Fibroblast of skin of right quadriceps (primary cell): Measurements from ENCODE around the gene CTCF.

Experiments used
- DNase-seq: peaks from one replicate; pipeline ENCODE4 v3.0.0-alpha.2; 2013

The CTCF gene

DNA sequence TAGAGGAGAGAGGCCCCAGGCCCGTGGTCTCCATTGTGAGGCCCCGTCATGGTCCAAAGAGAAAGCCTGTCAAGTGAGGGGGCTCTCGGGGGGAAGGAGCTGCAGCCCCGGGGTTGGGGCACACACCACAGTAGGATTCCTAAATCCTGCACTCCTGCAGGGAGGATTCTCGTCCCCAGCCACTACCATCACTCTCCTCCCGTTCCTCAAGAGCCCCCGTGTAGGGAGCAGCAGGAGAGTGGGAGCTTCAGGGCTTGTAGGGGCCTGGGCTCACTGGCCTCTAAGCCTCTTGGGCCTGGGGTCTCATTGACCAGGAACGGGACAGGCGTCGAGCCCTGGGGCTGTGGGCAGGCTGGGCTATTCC lies 105.1 kb downstream of the CTCF start:
- no peak for DNase-seq

DNA sequence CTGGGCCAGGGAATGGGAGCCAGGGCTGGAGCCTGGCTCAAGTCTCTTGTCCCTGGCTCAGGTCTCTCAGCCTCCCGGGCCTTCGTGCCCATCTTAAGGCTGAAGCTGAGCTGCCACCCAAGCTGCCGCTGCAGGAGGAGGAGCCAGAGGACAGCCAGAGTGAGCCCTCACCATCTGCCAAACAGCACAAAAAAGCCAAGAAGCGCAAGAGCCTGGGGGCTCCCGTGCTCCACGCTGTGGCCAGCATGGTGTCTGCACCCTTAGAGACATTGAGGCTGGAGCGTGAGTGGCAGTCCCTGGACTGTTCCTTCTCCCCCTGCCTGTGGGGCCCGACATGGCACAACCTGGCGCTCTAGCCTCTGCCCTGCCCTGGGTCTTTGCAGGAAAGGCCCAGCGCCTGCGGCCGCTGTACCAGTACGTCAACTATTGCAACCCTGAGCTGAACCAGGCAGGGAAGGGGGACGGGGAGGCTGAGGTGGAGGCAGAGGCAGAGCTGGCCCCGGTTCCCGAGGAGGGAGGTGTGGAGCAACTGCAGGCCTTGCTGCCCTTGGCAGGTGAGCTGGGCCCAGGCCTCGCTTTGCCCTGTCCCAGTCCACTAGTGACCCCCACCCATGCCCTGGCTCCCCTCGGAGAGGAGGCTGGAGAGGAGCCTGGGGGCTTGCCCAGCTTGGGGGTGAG lies 105.6 kb downstream of the CTCF start:
- DNase-seq = peak; percentile 92

DNA sequence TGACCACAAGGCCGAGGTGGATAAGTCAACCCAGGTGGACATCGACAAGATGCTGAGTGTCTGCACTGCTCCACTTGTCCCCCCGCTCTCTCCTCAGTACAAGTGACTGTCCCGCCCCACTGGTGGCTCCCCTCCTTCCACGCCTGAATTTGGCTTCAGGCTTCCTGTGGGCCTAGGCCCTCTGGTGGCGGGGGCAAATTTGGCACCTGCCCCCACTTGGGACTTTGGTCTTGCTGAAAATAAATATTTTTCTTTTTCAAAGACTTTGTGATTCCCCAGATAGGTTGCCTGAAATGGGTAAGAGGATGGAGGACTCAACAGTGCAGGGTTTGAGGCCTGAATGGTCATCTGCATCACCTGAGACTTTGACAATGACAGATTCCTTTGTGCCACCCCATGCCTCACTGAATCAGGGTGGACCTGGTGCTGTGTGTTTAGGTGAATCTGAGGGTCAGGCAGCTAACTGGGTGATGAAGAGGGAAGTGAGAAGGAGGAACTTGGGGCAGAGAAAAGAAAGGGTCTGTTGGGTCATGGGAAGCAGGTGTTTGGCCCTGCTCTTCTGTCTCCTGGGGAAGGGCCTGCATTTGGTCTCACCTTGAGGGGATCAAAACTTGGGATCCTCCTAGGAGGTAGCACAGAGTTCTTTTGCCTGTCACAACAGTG lies 106.3 kb downstream of the CTCF start:
- no peak for DNase-seq

- no peak for DNase-seq
These were observed 107.3 kb downstream of the CTCF start for GRCh38 chr16:67669499-67670101.

DNA sequence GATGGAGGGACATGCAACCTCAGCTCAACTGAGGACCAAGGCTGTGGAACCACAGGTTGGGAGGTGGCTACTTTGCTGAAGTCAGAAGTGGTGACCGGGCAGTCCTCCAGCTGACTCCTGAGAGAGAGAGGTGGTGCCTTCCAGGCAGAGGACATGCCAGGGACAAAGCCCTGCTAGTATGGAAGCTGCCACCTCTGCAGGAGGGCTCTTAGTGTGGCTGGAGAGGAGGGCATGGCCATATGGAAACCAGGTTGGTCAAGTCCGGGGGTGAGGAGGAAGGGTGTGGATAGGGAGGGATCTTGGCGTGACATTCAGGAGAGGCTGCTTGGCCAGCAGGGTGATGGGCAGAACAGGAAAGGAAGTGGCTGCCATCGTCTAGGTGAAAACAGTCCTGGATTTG lies 110.0 kb downstream of the CTCF start:
- DNase-seq = no peak

GRCh38 chr16:67672739-67673662 lies 110.7 kb downstream of the CTCF start:
- peak; percentile 58 for DNase-seq

DNA sequence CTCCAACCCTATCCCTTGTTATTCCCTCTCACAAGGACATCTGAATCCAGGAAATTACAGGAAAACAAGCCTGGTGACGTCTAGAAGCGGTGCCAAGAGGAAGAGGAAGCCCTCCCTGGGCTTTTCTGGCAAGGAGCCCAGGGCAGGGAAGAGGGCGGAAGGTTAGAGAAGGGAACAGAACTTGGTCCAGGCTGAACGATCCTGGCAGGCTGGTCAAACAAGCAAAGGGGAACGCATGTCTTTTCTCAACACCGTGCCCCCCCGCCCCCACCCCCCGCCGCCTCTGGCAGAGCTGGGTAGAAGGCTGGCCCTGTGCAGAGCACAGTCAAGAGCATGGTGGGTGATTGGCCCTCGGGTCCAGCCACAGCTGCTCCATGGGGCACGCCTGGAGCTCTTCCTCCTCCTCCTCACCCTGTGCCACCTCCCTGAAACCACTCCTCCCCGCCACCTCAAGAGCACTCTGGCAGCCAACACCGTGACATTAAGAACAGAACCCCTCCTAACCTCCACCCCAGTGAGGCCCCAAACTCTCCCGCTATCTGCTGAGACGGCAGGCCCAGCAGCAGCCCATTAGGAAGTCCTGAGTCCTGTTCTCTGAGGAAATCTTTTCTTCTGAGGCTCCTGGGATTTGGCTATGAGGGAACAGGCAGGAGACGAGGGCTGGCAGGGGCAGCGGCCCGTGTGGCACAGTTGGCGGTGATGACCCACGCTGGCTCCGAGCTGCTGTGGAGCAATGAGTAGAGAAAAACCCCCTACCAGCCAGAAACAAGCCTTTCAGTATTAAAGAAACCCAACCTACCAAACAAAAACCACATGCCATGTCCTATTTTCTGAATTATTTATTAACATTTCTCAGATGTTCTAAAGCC lies 111.6 kb downstream of the CTCF start:
- peak; percentile 27 for DNase-seq

- no peak for DNase-seq
These were observed 112.7 kb downstream of the CTCF start for GRCh38 chr16:67674851-67675578.

DNA sequence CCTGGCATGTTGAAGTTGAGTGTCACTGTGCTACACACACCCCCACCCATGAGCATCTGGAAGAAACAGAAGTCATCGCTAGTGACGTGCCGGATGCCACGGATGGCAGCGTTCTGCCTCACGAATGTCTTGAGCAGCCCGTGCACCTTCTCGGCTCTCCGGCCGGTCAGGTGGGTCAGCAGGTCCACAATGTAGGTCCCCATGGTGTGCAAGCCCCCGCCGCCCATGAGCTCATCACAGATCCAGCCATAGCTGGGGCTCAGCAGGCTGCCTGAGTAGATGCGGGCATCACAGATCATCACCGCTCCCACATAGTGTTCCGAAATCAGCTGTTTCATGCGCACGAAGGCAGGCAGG lies 113.2 kb downstream of the CTCF start:
- DNase-seq = no peak

DNA sequence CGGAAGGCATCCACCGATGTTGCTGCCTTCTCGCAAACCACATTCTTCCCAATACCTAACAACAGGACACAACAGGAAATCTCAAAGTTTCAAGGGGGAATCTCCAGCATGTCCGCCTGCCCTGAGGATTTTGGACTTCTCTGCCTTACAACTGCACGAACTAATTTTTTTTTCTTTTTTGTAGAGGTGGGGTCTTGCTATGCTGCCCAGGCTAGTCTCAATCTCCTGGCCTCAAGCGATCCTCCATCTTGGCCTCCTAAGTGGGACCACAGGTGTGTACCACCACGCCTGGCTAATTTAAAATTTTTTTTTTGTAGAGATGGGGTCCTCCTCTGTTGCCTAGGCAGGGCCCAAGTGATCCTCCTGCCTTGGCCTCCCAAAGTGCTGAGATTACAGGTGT lies 113.7 kb downstream of the CTCF start:
- no peak for DNase-seq

DNA sequence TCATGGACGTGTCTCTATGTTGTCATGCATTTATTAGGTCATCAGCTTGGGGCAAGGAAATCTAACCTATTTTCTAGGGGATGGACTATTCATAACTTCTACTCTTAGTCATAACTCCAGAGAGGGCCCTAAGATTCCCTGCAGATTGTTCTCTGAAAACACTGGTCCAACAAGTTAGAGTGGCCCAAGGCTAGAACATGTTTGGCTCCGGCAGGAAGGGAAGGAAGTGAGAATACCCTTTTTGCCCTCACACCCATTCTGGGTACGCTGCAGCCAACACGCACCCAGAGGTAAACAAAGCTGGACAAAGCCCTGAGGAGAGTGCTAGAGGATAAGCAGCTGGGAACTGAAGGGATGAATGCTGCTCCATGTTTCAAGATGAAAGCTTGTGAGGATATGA lies 114.2 kb downstream of the CTCF start:
- no peak for DNase-seq

- no peak for DNase-seq
These were observed 114.6 kb downstream of the CTCF start for GRCh38 chr16:67676939-67677338.

- DNase-seq = no peak
These were observed 115.4 kb downstream of the CTCF start for GRCh38 chr16:67677712-67678111.

DNA sequence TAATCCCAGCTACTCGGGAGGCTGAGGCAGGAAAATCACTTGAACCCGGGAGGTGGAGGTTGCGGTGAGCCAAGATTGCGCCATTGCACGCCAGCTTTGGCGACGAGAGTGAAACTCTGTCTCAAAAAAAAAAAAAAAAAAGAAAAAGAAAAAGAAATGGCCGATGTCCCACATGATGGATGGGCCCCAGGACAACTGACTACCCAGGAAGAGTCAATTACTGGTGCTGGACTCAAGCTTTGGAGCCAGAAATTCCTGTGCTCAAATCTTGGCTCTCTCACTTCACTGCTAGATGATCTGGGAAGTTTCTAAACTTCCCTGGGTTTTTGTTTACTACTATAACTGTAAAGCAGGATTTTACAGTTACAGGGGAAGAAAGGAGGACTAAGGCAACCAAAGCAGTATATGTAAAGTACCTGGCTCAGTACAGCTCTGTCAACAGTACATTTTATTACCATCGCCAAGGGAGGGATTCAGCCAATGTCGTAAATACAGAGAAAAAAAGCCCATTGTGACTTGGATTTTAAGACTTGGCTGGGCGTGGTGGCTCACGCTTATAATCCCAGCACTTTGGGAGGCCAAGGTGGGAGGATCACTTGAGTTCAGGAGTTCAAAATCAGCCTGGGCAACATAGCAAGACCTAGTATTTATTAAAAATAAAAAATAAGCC lies 116.2 kb downstream of the CTCF start:
- no peak for DNase-seq

DNA sequence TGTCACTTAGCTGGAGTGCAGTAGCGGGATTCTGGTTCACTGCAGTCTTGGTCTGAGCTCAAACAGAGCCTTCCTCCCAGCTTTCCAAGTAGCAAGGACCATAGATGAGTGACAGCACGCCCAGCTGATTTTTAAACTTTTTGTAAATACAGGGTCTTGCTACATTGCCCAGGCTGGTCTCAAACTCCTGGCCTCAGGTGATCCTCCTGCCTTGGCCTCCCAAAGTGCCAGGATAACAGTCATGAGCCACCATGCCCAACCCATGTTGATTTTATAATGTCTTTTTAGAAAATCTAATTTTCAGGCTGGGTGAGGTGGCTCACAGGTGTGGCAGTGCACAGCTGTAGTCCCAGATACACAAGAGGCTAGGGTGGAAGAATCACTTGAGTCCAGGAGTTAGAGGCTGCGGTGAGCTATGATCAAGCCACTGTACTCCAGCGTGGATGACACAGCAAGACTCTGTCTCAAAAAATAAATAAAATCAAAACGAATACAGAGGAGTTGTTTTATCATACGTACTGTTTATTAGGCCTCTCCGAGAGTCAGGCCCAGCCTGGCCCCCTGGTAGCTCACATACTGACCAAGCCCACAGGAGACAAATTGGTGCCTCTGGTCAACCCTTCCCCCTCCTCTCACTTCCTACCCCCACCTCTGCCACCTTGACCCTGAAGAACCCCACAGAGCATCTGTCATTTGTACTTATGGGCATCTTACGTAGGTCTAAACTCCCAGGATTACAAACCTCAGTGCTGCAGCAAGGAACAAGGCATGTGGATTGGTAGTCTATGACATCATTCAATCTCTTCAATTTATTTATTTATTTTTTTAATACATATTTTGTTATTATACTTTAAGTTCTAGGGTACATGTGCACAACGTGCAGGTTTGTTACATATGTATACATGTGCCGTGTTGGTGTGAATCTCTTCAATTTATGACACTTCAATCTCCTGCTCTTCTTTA lies 117.9 kb downstream of the CTCF start:
- DNase-seq = no peak

DNA sequence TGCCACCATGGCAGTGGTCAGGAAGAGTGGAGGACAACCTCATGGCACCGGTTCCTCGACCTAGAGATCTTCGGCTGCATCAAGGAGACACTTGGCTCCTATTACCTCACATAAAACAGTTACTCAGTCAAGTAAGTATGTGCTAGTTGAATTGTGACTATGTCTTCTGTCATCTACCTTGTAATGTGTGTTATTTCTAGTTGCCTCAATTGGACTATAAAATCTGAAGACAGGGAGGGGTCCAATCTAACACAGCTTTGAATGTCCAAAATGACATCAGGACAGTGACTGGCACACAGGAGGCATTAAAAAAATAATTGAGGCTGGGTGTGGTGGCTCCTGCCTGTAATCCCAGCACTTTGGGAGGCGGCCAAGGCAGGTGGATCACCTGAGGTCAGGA lies 121.4 kb downstream of the CTCF start:
- no peak for DNase-seq

DNA sequence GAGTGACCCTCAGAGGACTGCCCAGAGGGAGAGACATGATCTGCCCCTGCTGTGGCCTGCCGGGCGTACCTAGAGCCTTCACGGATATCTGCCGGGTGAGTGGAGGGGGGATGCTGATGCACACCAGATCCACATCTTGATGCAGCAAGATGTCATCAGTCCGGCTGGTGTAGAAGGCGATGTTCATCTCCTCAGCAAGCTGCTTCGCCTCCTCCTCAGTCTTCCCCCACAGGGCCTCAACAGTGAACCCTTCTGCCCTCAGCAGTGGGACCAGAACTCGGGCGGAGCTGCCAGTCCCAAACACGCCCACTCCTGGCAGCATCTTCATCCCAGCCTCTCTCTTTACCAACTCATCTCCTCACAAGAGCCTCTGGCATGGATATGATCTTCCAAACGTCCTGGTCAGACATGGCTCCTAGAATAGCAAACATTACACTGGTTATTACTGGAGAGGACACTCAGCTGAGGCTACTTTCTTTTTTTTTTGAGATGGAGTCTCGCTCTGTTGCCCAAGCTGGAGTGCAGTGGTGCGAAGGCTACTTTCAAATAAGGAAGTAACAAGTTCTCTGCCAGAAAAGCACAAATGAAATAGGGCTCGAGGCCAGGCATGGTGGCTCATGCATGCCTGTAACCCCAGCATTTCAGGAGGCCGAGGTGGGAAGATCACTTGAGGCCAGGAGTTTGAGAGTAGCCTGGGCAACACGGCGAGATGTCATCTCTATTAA lies 123.2 kb downstream of the CTCF start:
- DNase-seq = no peak
